HUDEP-2 (cell line): ENCODE data around the gene ZNF438.

Source experiments
- DNase-seq, 76 experiments: peaks; one replicate each; lab custom pipeline; 2025; ENCODE audit not compliant: unreplicated experiment in 76 of 76; lab: John Stamatoyannopoulos, UW

ZNF438 gene

GRCh38 chr10:30853066-30853465 lies 178.6 kb downstream of the ZNF438 start:
- no peak for DNase-seq

GRCh38 chr10:30850776-30851175 lies 180.9 kb downstream of the ZNF438 start:
- DNase-seq: no peak

DNA sequence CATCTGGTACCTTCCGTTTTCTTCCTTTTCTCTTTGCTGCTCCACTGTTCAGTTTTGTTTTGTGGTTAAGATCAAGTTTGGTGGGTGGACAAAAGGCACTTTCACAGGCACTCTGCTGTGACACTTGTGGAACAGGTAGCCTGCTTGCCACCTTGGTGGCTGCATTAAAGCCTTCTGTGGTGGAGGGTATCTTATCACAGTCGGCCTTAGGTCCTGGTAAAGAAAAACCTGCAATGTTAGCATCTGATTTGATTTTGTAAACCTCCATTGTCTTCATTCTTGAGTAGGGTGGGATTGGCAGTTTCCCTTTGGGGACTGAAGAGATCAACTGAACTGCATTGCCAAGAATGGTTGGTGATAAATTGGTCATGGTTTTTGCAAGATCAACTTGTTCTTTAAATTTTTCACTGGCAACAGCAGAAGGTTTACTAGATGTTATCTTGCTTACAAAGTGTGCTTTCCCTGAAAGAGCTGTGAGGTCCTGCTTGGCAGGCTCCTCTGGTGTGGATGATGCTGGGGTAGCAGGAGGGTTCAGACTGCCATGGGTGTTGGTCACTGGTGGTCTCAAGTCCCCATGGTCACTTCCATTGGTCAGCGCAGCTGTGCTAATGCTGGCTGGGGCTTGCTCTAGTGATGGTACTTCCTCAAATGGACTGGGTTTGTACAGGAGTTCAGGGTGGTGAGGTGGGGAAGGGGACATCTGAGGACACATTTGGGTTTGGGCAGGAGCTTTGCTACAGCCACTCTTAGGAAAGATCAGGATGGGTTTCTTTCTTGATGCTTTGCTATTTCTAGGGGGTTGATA lies 182.2 kb downstream of the ZNF438 start:
- DNase-seq: no peak

DNA sequence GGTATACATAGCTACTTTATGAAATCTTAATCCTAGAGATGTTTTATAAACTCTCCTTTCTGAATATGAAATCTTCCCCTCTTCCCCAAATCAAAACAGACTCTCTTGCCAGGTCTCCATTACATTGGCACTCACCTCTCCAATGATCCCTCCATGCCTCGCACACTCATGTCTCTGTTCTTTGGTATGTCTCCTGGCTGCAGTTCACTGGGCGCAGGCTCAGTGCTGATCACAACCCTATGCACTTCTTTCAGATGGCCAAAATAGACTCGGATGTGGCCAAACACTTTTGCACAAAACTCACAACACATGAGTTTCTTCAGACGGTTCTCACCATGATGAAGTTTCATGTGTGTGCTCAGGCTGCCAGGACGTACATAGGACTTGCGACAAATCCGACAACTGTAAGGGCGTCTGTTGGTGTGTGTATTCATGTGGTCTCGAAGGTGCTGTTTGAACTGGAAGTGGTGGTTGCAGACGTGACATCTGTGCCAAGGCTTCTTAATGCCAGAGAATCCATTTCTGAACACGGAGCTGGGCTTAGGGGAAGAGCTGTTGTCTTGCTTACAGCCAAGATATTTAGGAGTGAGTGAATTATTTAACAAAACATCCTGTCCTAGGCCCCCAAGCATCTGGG lies 183.2 kb downstream of the ZNF438 start:
- no peak for DNase-seq

- no peak for DNase-seq
Measured at GRCh38 chr10:30847642-30848041, 184.0 kb downstream of the ZNF438 start.

- no peak for DNase-seq
Measured at GRCh38 chr10:30847199-30847598, 184.5 kb downstream of the ZNF438 start.

- DNase-seq: no peak
Measured at GRCh38 chr10:30846710-30847109, 185.0 kb downstream of the ZNF438 start.

- no peak for DNase-seq
Measured at GRCh38 chr10:30842894-30843293, 188.8 kb downstream of the ZNF438 start.

GRCh38 chr10:30842185-30842584 lies 189.5 kb downstream of the ZNF438 start:
- no peak for DNase-seq

DNA sequence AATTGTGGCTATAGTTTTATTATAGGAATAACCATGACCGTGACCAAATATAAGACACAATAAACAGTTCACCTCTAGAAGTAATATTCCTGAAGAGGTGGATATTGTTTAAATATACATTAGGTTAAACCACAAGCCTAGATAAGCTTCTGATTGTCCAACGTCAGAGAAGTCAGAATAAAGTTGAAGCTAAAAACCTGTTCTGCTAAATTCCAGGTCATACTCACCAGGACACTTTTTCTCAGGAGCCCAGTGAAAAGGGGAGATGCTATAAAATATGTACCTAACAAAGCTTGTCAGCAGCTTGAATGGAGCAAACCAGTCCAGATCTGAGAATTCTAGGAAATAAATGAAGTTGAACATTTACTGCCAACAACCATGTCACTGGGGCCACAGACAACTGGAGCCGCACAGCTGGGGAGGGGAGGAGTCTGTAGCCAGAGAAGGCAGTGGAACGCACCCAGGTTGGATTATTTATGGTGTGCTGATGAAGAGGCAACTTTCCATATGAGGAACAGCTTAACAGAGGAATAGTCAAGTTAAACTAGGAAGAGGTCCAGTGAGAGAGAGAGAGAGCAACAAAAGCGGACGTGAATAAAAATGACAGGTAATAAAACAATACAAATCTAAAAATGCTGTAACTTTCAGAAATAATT lies 191.1 kb downstream of the ZNF438 start:
- no peak for DNase-seq

- DNase-seq: no peak
Measured at GRCh38 chr10:30839652-30840051, 192.0 kb downstream of the ZNF438 start.

- DNase-seq: no peak
Measured at GRCh38 chr10:30836406-30836805, 195.3 kb downstream of the ZNF438 start.

GRCh38 chr10:30835146-30835545 lies 196.5 kb downstream of the ZNF438 start:
- DNase-seq: no peak

GRCh38 chr10:30834651-30835050 lies 197.0 kb downstream of the ZNF438 start:
- no peak for DNase-seq

GRCh38 chr10:30834153-30834552 lies 197.5 kb downstream of the ZNF438 start:
- no peak for DNase-seq

DNA sequence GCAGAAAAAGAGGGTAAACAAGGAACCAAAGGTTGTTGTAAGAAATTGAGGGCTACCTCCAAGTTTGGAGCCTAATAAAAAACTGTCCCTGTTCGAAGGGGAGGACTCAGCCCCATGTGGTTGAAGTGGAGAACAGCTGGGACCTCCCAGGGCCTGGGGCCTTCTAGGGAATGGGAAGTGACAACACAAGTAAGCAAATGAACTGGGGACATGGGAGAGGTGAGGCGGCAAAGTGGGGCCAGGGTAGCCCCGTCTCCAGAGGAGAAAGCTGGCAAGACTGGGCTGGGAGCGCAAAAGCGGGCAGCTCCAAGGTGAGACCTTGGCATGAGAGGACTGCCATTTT lies 198.1 kb downstream of the ZNF438 start:
- no peak for DNase-seq

- DNase-seq: no peak
Measured at GRCh38 chr10:30832749-30833627, 198.7 kb downstream of the ZNF438 start.

GRCh38 chr10:30832001-30832748 lies 199.5 kb downstream of the ZNF438 start:
- DNase-seq: no peak

GRCh38 chr10:30831426-30831825 lies 200.2 kb downstream of the ZNF438 start:
- DNase-seq: no peak
